K562 (cell line): ENCODE results near the gene MLH3. TPM values are rescaled to one million over a fixed set of nuclear protein-coding genes. Genes with fewer than 3 reads are reported as not detected.
A peak's percentile ranks its signal among the peaks of the same experiment; 100 is the strongest.

Source experiments
- BHLHE40 ChIP-seq: IDR thresholded peaks from 2 replicates; pipeline ENCODE4 v1.6.1; 2011; ENCODE audit warnings: low read length, improper control_type of control experiment
- CBFA2T3 ChIP-seq: fragments of 450-650 bp; IDR thresholded peaks from 2 replicates; pipeline ENCODE4 v1.6.1; 2017
- EP300 ChIP-seq: IDR thresholded peaks from 2 replicates; pipeline ENCODE4 v1.6.1; 2012; ENCODE audit warnings: low read length, improper control_type of control experiment
- HEY1 ChIP-seq: fragments of 250-450 bp; sonication (Bioruptor Pico); IDR thresholded peaks from 2 replicates; pipeline ENCODE4 v1.5.0; 2020; ENCODE audit warnings: mild to moderate bottlenecking, moderate library complexity, borderline replicate concordance
- SMARCB1 ChIP-seq: IDR thresholded peaks from 2 replicates; pipeline ENCODE4 v1.6.1; 2011; ENCODE audit warnings: improper control_type of control experiment, low read depth; ENCODE audit not compliant: insufficient read length
- ZNF121 ChIP-seq: sonication (generic); formaldehyde crosslinking; conservative IDR thresholded peaks from 2 replicates; pipeline ENCODE4 v1.8.0; 2022; ENCODE audit warnings: missing genetic modification reagents
- ZNF175 ChIP-seq: fragments of 200-800 bp; sonication (Bioruptor generic); IDR thresholded peaks from 2 replicates; pipeline ENCODE4 v1.6.1; 2016; ENCODE audit warnings: low read depth, mild to moderate bottlenecking, missing genetic modification characterization, missing compliant biosample characterization
- ZNF197 ChIP-seq: fragments of 200-800 bp; sonication (Bioruptor generic); IDR thresholded peaks from 2 replicates; pipeline ENCODE4 v1.6.1; 2016; ENCODE audit warnings: low read depth, missing genetic modification characterization, missing compliant biosample characterization
- polyA plus RNA-seq, 8 experiments: library from polyadenylated mRNA; depleted of rRNA in 4 of 8; stranded (reverse) in 5 of 8; unstranded in 3 of 8; fragments of >200 nt; fragmentation: Nextera tagmentation in 2 of 8; fragmentation: Illumina TruSeq in 1 of 8; extraction: Ambion mirVana in 2 of 8; extraction: Trizol in 1 of 8; gene quantifications; 2 replicates each; pipeline versions ENCODE4 v1.2.1 to v1.2.3, GENCODE V29; 2011 to 2014; ENCODE audit warnings: inconsistent platforms in 1 of 8, missing spikeins in 1 of 8
- total RNA-seq, 7 experiments: library from RNA; depleted of rRNA in 6 of 7; stranded (reverse); fragments of >200 nt in 6 of 7; fragmentation: Illumina TruSeq in 2 of 7; extraction: Trizol in 2 of 7; gene quantifications; 2 replicates each; pipeline versions ENCODE4 v1.2.1 to v1.2.3, GENCODE V29; 2011 to 2021; ENCODE audit warnings: low replicate concordance in 1 of 7
- TF ChIP-seq, protein P1 (sequence below): fragments of 450-650 bp; IDR thresholded peaks from 2 replicates; pipeline ENCODE4 v1.6.1; 2017; ENCODE audit warnings: antibody characterized with exemption, mild to moderate bottlenecking
- TF ChIP-seq, protein P2 (sequence below), 3 experiments: fragments of 200-800 bp in 1 of 3; sonication (Bioruptor generic) in 1 of 3; sonication (generic) in 1 of 3; formaldehyde crosslinking in 1 of 3; IDR thresholded peaks; 2 replicates each; pipeline versions ENCODE4 v1.6.1 to v1.8.0; 2016 to 2022; ENCODE audit warnings: mild to moderate bottlenecking in 2 of 3, missing compliant biosample characterization in 2 of 3, missing genetic modification characterization in 2 of 3, missing genetic modification reagents in 1 of 3
- TF ChIP-seq, protein P3 (sequence below): sonication (generic); formaldehyde crosslinking; IDR thresholded peaks from 2 replicates; pipeline ENCODE4 v1.9.0; 2022; ENCODE audit warnings: mild to moderate bottlenecking, missing genetic modification reagents
- TF ChIP-seq, protein P4 (sequence below): sonication (generic); formaldehyde crosslinking; IDR thresholded peaks from 2 replicates; pipeline ENCODE4 v1.8.1; 2023; ENCODE audit warnings: mild to moderate bottlenecking, missing genetic modification reagents

Gene MLH3
- total and polyA plus RNA-seq, 9 of the 15 experiments (the other 6 are each of a cell fraction or from before 2014, with no cell fraction given) = 5.9 to 15.3 (median 10.7) TPM

DNA sequence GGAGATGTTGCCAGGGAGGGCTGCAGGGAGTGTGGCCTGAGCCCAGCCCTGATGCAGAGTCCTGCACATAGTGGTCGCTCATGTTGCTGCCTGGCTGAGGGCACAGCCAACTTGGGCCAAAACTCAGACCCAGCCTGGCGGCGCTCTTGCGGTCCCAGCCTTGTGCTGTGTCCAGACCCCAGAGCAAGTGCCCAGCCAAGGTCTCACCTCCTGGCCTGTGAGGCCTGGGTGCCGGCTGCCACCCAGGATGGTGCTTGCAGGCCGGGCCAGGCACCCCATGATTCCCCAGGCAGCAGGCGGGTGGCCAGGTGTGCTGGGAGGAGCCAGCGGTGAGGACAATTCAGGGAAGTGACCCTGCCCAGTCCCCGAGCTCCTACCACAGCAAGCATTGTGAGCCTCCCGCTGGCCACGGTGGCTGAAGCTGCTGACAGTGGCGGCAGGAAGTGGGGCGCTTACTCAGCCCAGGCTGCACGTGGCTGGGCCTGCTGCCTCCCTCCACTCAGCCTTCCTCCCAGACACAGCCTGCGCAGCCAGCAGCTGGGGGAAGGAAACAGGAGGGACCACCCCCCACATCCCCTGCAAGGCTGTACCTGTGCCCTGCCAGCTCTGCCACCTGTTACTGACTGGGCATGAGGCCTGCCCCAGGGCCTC is 78.1 kb downstream of the MLH3 start (continued):
- TF ChIP-seq, protein P1, sequence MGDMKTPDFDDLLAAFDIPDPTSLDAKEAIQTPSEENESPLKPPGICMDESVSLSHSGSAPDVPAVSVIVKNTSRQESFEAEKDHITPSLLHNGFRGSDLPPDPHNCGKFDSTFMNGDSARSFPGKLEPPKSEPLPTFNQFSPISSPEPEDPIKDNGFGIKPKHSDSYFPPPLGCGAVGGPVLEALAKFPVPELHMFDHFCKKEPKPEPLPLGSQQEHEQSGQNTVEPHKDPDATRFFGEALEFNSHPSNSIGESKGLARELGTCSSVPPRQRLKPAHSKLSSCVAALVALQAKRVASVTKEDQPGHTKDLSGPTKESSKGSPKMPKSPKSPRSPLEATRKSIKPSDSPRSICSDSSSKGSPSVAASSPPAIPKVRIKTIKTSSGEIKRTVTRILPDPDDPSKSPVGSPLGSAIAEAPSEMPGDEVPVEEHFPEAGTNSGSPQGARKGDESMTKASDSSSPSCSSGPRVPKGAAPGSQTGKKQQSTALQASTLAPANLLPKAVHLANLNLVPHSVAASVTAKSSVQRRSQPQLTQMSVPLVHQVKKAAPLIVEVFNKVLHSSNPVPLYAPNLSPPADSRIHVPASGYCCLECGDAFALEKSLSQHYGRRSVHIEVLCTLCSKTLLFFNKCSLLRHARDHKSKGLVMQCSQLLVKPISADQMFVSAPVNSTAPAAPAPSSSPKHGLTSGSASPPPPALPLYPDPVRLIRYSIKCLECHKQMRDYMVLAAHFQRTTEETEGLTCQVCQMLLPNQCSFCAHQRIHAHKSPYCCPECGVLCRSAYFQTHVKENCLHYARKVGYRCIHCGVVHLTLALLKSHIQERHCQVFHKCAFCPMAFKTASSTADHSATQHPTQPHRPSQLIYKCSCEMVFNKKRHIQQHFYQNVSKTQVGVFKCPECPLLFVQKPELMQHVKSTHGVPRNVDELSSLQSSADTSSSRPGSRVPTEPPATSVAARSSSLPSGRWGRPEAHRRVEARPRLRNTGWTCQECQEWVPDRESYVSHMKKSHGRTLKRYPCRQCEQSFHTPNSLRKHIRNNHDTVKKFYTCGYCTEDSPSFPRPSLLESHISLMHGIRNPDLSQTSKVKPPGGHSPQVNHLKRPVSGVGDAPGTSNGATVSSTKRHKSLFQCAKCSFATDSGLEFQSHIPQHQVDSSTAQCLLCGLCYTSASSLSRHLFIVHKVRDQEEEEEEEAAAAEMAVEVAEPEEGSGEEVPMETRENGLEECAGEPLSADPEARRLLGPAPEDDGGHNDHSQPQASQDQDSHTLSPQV = 0 out of 2 replicates have a peak, but pooled peaks have one; percentile 29
- TF ChIP-seq EP300 = no peak
- TF ChIP-seq, protein P2, sequence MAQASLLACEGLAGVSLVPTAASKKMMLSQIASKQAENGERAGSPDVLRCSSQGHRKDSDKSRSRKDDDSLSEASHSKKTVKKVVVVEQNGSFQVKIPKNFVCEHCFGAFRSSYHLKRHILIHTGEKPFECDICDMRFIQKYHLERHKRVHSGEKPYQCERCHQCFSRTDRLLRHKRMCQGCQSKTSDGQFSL (CRISPR knock-in tag; IDR thresholded peaks at IDR 0.05) = no peak
- TF ChIP-seq, protein P2 (tag; IDR thresholded peaks at IDR 0.05) = no peak
- TF ChIP-seq ZNF175 = 0 out of 2 replicates have a peak, but pooled peaks have one; percentile 41
- TF ChIP-seq SMARCB1 = no peak
- TF ChIP-seq, protein P3, sequence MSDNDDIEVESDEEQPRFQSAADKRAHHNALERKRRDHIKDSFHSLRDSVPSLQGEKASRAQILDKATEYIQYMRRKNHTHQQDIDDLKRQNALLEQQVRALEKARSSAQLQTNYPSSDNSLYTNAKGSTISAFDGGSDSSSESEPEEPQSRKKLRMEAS (CRISPR knock-in tag) = peak; percentile 60; the same call in 1 of the 2 replicates
- TF ChIP-seq ZNF121 (CRISPR knock-in tag) = no peak
- TF ChIP-seq HEY1 = no peak
- TF ChIP-seq CBFA2T3 = no peak
- TF ChIP-seq BHLHE40 = peak; percentile 44; the same call in 1 of the 2 replicates
- no peak for TF ChIP-seq ZNF197
- TF ChIP-seq, protein P4, sequence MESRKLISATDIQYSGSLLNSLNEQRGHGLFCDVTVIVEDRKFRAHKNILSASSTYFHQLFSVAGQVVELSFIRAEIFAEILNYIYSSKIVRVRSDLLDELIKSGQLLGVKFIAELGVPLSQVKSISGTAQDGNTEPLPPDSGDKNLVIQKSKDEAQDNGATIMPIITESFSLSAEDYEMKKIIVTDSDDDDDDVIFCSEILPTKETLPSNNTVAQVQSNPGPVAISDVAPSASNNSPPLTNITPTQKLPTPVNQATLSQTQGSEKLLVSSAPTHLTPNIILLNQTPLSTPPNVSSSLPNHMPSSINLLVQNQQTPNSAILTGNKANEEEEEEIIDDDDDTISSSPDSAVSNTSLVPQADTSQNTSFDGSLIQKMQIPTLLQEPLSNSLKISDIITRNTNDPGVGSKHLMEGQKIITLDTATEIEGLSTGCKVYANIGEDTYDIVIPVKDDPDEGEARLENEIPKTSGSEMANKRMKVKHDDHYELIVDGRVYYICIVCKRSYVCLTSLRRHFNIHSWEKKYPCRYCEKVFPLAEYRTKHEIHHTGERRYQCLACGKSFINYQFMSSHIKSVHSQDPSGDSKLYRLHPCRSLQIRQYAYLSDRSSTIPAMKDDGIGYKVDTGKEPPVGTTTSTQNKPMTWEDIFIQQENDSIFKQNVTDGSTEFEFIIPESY (CRISPR knock-in tag) = peak; percentile 95
